Breast epithelium (tissue), 3 donors: Measurements from ENCODE around the gene SLC26A11.

Source experiments
- CTCF ChIP-seq, 3 donors: fragments of 450-650 bp; IDR thresholded peaks; one replicate each; pipeline ENCODE4 v1.5.1; 2016 to 2017; ENCODE audit warnings: antibody characterized with exemption in 3 of 3, mild to moderate bottlenecking in 3 of 3, moderate library complexity in 3 of 3
- POLR2A ChIP-seq: fragments of 450-650 bp; IDR thresholded peaks from one replicate; pipeline ENCODE4 v1.6.1; 2016; ENCODE audit warnings: antibody characterized with exemption, mild to moderate bottlenecking, moderate library complexity
- POLR2AphosphoS5 ChIP-seq, 3 donors: sonication (generic); formaldehyde crosslinking; IDR thresholded peaks; one replicate each; pipeline ENCODE4 v1.6.1; 2017; ENCODE audit warnings: antibody characterized with exemption in 3 of 3

GRCh38 chr17:80171681-80172080 lies 48.5 kb upstream of the SLC26A11 start:
- TF ChIP-seq CTCF (IDR thresholded peaks at IDR 0.05) (no peak), POLR2A (no peak), POLR2AphosphoS5 (IDR thresholded peaks at IDR 0.05) (no peak)
